ENCODE measurements around the gene ANO2. TPM values are rescaled to one million over a fixed set of nuclear protein-coding genes. Genes with fewer than 3 reads are reported as not detected.

Gene ANO2
- total RNA-seq, 1 experiment from 2014 or later = not detected

GRCh38 chr12:5865397-5865796 lies 79.7 kb downstream of the ANO2 start:
- TF ChIP-seq EZH2phosphoT487 (IDR thresholded peaks at IDR 0.05; ENCODE audit: borderline replicate concordance, low read length) (no peak), EZH2 (IDR thresholded peaks at IDR 0.05; ENCODE audit: low read length, unreplicated experiment) (no peak)
- TF ChIP-seq, protein P1, sequence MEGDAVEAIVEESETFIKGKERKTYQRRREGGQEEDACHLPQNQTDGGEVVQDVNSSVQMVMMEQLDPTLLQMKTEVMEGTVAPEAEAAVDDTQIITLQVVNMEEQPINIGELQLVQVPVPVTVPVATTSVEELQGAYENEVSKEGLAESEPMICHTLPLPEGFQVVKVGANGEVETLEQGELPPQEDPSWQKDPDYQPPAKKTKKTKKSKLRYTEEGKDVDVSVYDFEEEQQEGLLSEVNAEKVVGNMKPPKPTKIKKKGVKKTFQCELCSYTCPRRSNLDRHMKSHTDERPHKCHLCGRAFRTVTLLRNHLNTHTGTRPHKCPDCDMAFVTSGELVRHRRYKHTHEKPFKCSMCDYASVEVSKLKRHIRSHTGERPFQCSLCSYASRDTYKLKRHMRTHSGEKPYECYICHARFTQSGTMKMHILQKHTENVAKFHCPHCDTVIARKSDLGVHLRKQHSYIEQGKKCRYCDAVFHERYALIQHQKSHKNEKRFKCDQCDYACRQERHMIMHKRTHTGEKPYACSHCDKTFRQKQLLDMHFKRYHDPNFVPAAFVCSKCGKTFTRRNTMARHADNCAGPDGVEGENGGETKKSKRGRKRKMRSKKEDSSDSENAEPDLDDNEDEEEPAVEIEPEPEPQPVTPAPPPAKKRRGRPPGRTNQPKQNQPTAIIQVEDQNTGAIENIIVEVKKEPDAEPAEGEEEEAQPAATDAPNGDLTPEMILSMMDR (conservative IDR thresholded peaks at IDR 0.05; ENCODE audit: low read depth, low read length) = no peak
- Histone ChIP-seq H4K20me1 (ENCODE audit: low read length) (no peaks in the 10 kb centered on the region), H3K4me2 (ENCODE audit: low read length) (no peak overlapping the region), H3K4me3 (ENCODE audit: low read length) (no peak overlapping the region), H3K36me3 (ENCODE audit: low read depth, low read length) (no peaks in the 10 kb centered on the region), H3K9ac (ENCODE audit: low read length) (no peak overlapping the region), H3F3A (ENCODE audit: low read length, unreplicated experiment) (no peaks in the 10 kb centered on the region), H3K79me2 (ENCODE audit: low read length) (no peaks in the 10 kb centered on the region), H3K9me3 (ENCODE audit: low read length) (no peaks in the 10 kb centered on the region), H3K27me3 (ENCODE audit: low read length) (no peaks in the 10 kb centered on the region), H3K9me2 (replicated peaks; ENCODE audit: low read length) (no peaks in the 10 kb centered on the region), H3K4me1 (ENCODE audit: insufficient read depth, low read length) (no peaks in the 10 kb centered on the region), H3K27ac (ENCODE audit: low read length) (no peak overlapping the region), H2AFZ (ENCODE audit: low read length) (no peak overlapping the region)
- BruUV-seq (replicated peaks) = no TSS peak
- intact Hi-C loops (cut with micrococcal nuclease) = no loop called here
- CTCF ChIA-PET = no interaction called here
- ATAC-seq = no peak
- POLR2A ChIA-PET (ENCODE audit: unreplicated experiment) = no interaction called here
- DNase-seq = no peak

GRCh38 chr12:5864972-5865371 lies 80.1 kb downstream of the ANO2 start:
- ChIA-PET CTCF (no interaction called here), POLR2A (ENCODE audit: unreplicated experiment) (no interaction called here)
- Histone ChIP-seq H4K20me1 (ENCODE audit: low read length) (no peaks in the 10 kb centered on the region), H3K9me2 (replicated peaks; ENCODE audit: low read length) (no peaks in the 10 kb centered on the region), H3K4me3 (ENCODE audit: low read length) (no peak overlapping the region), H3K36me3 (ENCODE audit: low read depth, low read length) (no peaks in the 10 kb centered on the region), H3K27ac (ENCODE audit: low read length) (no peak overlapping the region), H3K4me2 (ENCODE audit: low read length) (no peak overlapping the region), H2AFZ (ENCODE audit: low read length) (no peak overlapping the region), H3K79me2 (ENCODE audit: low read length) (no peaks in the 10 kb centered on the region), H3K4me1 (ENCODE audit: insufficient read depth, low read length) (no peaks in the 10 kb centered on the region), H3K9ac (ENCODE audit: low read length) (no peak overlapping the region), H3K27me3 (ENCODE audit: low read length) (no peaks in the 10 kb centered on the region), H3K9me3 (ENCODE audit: low read length) (no peaks in the 10 kb centered on the region), H3F3A (ENCODE audit: low read length, unreplicated experiment) (no peaks in the 10 kb centered on the region)
- ATAC-seq (no peak), DNase-seq (no peak)
- no peak for TF ChIP-seq EZH2phosphoT487 (IDR thresholded peaks at IDR 0.05; ENCODE audit: borderline replicate concordance, low read length)
- TF ChIP-seq, protein P1 (conservative IDR thresholded peaks at IDR 0.05; ENCODE audit: low read depth, low read length) = no peak
- TF ChIP-seq EZH2 (IDR thresholded peaks at IDR 0.05; ENCODE audit: low read length, unreplicated experiment) = no peak
- intact Hi-C loops (cut with micrococcal nuclease) = no loop called here
- no TSS peak for BruUV-seq (replicated peaks)

GRCh38 chr12:5864301-5864700 lies 80.8 kb downstream of the ANO2 start:
- Histone ChIP-seq H3K27ac (ENCODE audit: low read length) (no peak overlapping the region), H3K9me3 (ENCODE audit: low read length) (no peaks in the 10 kb centered on the region), H3K4me2 (ENCODE audit: low read length) (no peak overlapping the region), H3K27me3 (ENCODE audit: low read length) (no peaks in the 10 kb centered on the region), H3K9me2 (replicated peaks; ENCODE audit: low read length) (no peaks in the 10 kb centered on the region), H3K9ac (ENCODE audit: low read length) (no peak overlapping the region), H2AFZ (ENCODE audit: low read length) (no peak overlapping the region), H4K20me1 (ENCODE audit: low read length) (no peaks in the 10 kb centered on the region), H3F3A (ENCODE audit: low read length, unreplicated experiment) (no peaks in the 10 kb centered on the region), H3K36me3 (ENCODE audit: low read depth, low read length) (no peaks in the 10 kb centered on the region), H3K79me2 (ENCODE audit: low read length) (no peaks in the 10 kb centered on the region), H3K4me1 (ENCODE audit: insufficient read depth, low read length) (no peaks in the 10 kb centered on the region), H3K4me3 (ENCODE audit: low read length) (no peak overlapping the region)
- no TSS peak for BruUV-seq (replicated peaks)
- POLR2A ChIA-PET (ENCODE audit: unreplicated experiment) = no interaction called here
- intact Hi-C loops (cut with micrococcal nuclease) = no loop called here
- no peak for DNase-seq
- CTCF ChIA-PET = no interaction called here
- no peak for ATAC-seq
- TF ChIP-seq, protein P1 (conservative IDR thresholded peaks at IDR 0.05; ENCODE audit: low read depth, low read length) = no peak
- TF ChIP-seq EZH2phosphoT487 (IDR thresholded peaks at IDR 0.05; ENCODE audit: borderline replicate concordance, low read length) (no peak), EZH2 (IDR thresholded peaks at IDR 0.05; ENCODE audit: low read length, unreplicated experiment) (no peak)
